Neural cell (in vitro differentiated cells): ENCODE results near the gene METRN. TPM values are rescaled to one million over a fixed set of nuclear protein-coding genes. Genes with fewer than 3 reads are reported as not detected.
A peak's percentile ranks its signal among the peaks of the same experiment; 100 is the strongest.
"Not testable (repeated sequence)": the region's sequence is repeated elsewhere in the genome, so short reads cannot be mapped to it uniquely, and the experiment has no call there.

Experiments
- H2AFZ ChIP-seq: fragments of 200-600, 300-800 bp; sonication (generic), shearing (Covaris generic); 2 replicates; pipeline ENCODE4 v1.6.0; 2014; ENCODE audit warnings: low read depth, mild to moderate bottlenecking, antibody characterized with exemption, low read length, moderate library complexity
- H3F3A ChIP-seq: fragments of 200-600 bp; shearing (Covaris generic); 2 replicates; pipeline ENCODE4 v1.6.1; 2016; ENCODE audit warnings: mild to moderate bottlenecking, moderate library complexity, mixed read lengths, antibody characterized with exemption, low read length; ENCODE audit not compliant: insufficient read depth, poor library complexity, severe bottlenecking
- H3K27ac ChIP-seq: fragments of 200-600, 300-800 bp; sonication (generic), shearing (Covaris generic); 2 replicates; pipeline ENCODE4 v1.5.1; 2014; ENCODE audit warnings: mild to moderate bottlenecking, low read length, moderate library complexity
- H3K27me3 ChIP-seq: fragments of 300-800, 200-600 bp; sonication (generic), shearing (Covaris generic); 2 replicates; pipeline ENCODE4 v1.6.0; 2014; ENCODE audit warnings: mild to moderate bottlenecking, low read depth, low read length, moderate library complexity; ENCODE audit not compliant: insufficient read depth
- H3K36me3 ChIP-seq: fragments of 300-800, 200-600 bp; sonication (generic), shearing (Covaris generic); 2 replicates; pipeline ENCODE4 v1.5.1; 2014; ENCODE audit warnings: mild to moderate bottlenecking, antibody characterized with exemption, low read length, moderate library complexity; ENCODE audit not compliant: insufficient read depth
- H3K4me2 ChIP-seq: fragments of 300-800, 200-600 bp; sonication (generic), shearing (Covaris generic); 2 replicates; pipeline ENCODE4 v1.6.0; 2014; ENCODE audit warnings: mild to moderate bottlenecking, low read length
- H3K4me3 ChIP-seq: fragments of 300-800, 200-600 bp; sonication (generic), shearing (Covaris generic); 2 replicates; pipeline ENCODE4 v1.5.1; 2014; ENCODE audit warnings: mild to moderate bottlenecking, low read length, moderate library complexity
- H3K79me2 ChIP-seq: fragments of 200-600 bp; shearing (Covaris generic); replicated peaks from 2 replicates; pipeline ENCODE4 v1.6.0; 2014; ENCODE audit warnings: mild to moderate bottlenecking, low read length, moderate library complexity; ENCODE audit not compliant: insufficient read depth
- H3K9ac ChIP-seq: fragments of 300-800, 200-600 bp; sonication (generic), shearing (Covaris generic); 2 replicates; pipeline ENCODE4 v1.6.1; 2016; ENCODE audit warnings: mild to moderate bottlenecking, low read length, mixed read lengths
- H3K9me2 ChIP-seq: fragments of 200-600 bp; shearing (Covaris generic); 2 replicates; pipeline ENCODE4 v1.6.1; 2016; ENCODE audit warnings: mild to moderate bottlenecking, low read length, mixed read lengths; ENCODE audit not compliant: insufficient read depth
- H3K9me3 ChIP-seq: fragments of 200-600, 300-800 bp; sonication (generic), shearing (Covaris generic); 2 replicates; pipeline ENCODE4 v1.6.1; 2016; ENCODE audit warnings: mild to moderate bottlenecking, mixed run types, low read length, moderate library complexity, mixed read lengths
- H4K20me1 ChIP-seq: fragments of 200-600 bp; shearing (Covaris generic); 2 replicates; pipeline ENCODE4 v1.6.1; 2016; ENCODE audit warnings: mild to moderate bottlenecking, mixed run types; ENCODE audit not compliant: insufficient read depth
- MXI1 ChIP-seq: fragments of 450-650 bp; conservative IDR thresholded peaks from 2 replicates; pipeline ENCODE4 v1.6.1; 2014; ENCODE audit warnings: antibody characterized with exemption, mild to moderate bottlenecking; ENCODE audit not compliant: poor library complexity, severe bottlenecking
- POLR2AphosphoS5 ChIP-seq: IDR thresholded peaks from 2 replicates; pipeline ENCODE4 v1.6.1; 2012
- RAD21 ChIP-seq: fragments of 450-650 bp; conservative IDR thresholded peaks from 2 replicates; pipeline ENCODE4 v1.6.1; 2014; ENCODE audit warnings: antibody characterized with exemption, mild to moderate bottlenecking, moderate library complexity
- TAF1 ChIP-seq: IDR thresholded peaks from 2 replicates; pipeline ENCODE4 v1.6.1; 2012; ENCODE audit warnings: low read depth
- polyA plus RNA-seq: library from polyadenylated mRNA; depleted of rRNA; stranded (reverse); fragments of >200 nt; gene quantifications from 2 replicates; pipeline ENCODE4 v1.2.3, GENCODE V29; 2014
- TF ChIP-seq, protein P1 (sequence below): fragments of 450-650 bp; IDR thresholded peaks from 2 replicates; pipeline ENCODE4 v1.5.1; 2014; ENCODE audit warnings: antibody characterized with exemption, mild to moderate bottlenecking, moderate library complexity; ENCODE audit not compliant: poor library complexity, severe bottlenecking

The METRN gene
- polyA plus RNA-seq, 1 donor from 2014 or later: 37.6 TPM

DNA sequence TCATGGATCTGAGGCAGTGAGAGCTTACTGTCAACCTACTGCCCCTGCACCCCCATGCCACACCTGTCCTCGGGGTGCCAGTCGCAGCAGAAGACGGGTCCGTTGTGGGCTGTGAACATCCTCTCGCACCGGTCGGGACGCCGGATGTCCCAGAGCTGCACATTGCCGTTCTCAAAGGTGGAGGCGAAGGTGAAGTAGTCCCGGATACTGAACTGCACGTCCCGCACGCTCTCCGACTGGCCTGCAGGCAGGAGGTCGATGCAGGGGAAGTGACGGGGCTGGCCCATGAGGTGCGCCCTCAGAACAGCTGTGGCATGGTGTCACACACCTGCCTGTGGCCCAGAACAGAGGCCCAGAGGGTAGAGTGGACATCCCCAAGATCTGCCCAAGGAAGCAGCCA, 27.4 kb upstream of the METRN start:
- no peak overlapping the region for H3K4me3 ChIP-seq

DNA sequence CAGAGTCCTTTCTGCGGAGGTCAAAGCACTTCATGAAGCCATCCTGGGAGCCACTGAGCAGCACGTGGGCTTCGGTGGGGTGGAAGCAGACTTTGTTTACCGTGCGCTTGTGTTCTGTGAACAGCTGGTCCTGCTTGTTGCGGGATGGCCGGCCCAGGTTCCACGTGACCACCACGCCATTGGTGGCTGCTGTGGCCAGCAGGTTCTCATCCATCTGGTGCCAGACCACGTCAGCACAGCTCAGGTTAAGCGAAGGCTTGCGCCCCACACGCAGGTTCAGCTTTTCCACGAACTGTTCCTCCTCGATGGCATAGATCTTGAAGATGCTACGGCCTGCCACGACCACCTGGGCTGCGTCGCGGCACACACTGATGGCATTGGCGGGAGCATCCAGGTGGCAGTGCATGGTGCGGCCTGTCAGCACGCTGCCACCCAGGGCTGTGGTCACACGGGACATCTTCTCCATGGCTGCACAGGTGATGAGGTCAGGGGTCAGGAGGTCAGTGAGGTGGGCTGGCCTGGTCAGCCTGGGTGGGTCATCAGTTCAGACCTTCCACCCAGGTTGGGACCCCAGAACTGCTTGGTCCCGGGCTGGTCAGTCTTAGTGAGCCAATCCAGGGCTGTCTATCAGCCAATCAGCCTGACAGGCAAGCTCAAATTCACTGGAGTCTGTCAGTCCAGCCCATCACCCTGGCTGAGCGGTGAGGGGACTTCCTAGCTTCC, 25.6 kb upstream of the METRN start:
- Histone ChIP-seq H3K27ac (peak overlapping the region; percentile 55), H3K36me3 (no peaks in the 10 kb centered on the region), H4K20me1 (no peaks in the 10 kb centered on the region), H3K4me2 (peak overlapping the region; percentile 98), H3K4me3 (peak overlapping the region; percentile 91), H3K27me3 (peaks cover 2% of the 10 kb centered on the region), H3K9ac (peak overlapping the region; percentile 85), H3K9me2 (no peaks in the 10 kb centered on the region), H3K9me3 (no peaks in the 10 kb centered on the region), H3K79me2 (peaks cover 6% of the 10 kb centered on the region), H2AFZ (no peak overlapping the region), H3F3A (no peaks in the 10 kb centered on the region)
- TF ChIP-seq RAD21 (no peak), MXI1 (no peak)

More for the DNA sequence above, 27.4 kb upstream of the METRN start:
- no peaks in the 10 kb centered on the region for H3K9me2 ChIP-seq
- H3K4me2 ChIP-seq: no peak overlapping the region
- no peaks in the 10 kb centered on the region for H3F3A ChIP-seq
- no peak for TF ChIP-seq TAF1
- H3K27me3 ChIP-seq: no peaks in the 10 kb centered on the region
- H3K9me3 ChIP-seq: no peaks in the 10 kb centered on the region
- no peaks in the 10 kb centered on the region for H3K36me3 ChIP-seq
- no peak overlapping the region for H3K27ac ChIP-seq
- H2AFZ ChIP-seq: no peak overlapping the region
- H4K20me1 ChIP-seq: no peaks in the 10 kb centered on the region
- no peak overlapping the region for H3K9ac ChIP-seq
- peaks cover 11% of the 10 kb centered on the region for H3K79me2 ChIP-seq

DNA sequence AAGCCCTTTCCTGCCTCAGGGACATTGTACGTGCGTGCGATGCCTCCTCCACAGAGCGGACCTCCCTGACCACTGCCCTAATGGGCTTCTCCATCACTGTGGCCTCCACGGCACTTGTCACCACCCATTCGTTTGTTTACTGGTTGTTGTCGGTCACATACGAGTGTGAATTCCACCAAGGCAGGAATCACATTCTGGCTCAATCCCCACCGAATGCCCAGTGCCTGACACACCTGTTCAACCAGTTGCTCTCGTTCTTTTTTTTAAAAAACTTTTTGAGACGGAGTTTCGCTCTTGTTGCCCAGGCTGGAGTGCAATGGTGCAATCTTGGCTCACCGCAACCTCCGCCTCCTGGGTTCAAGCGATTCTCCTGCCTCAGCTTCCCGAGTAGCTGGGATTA, 23.7 kb upstream of the METRN start:
- not testable (repeated sequence) for H3F3A ChIP-seq, H3K36me3 ChIP-seq, H2AFZ ChIP-seq, H3K9ac ChIP-seq, H3K9me2 ChIP-seq, H3K27ac ChIP-seq, H3K4me2 ChIP-seq, H3K4me3 ChIP-seq, H3K9me3 ChIP-seq, H4K20me1 ChIP-seq, H3K79me2 ChIP-seq
- H3K27me3 ChIP-seq: peaks cover 19% of the 10 kb centered on the region

DNA sequence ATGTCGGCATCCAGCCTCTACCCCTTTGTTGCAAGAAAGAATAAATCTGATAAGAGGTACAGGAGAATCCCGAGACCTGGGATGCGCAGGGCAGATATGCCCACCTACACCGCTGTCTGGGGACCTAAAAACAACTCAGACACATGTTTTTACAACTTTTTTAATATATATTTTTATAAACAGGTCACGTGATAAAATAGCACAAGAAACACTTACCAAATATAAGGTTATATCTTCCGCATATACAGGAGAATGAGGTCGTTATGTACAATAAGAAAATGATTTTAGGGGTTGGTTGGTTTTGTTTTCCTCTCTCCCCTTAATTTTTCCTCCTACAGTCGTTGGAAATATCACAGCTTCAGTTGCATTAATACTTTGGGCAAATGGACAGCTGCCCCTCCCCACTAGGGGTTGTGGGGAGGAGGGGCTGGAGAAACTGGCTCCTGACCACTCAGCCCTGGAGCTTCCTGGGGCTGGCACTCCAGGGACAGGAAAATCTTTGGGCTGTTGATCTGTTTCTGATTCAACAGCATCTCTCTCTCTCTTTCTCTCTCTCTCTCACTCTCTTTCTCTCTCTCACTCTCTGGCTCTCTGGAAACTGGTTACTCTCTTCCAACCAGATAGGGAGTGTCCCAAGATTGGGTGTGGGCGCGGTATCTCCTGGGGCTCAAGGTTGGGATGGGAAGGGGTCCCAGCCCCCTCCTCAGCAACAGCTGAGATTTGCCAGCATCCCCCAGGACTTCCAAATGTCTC, 22.4 kb upstream of the METRN start:
- Histone ChIP-seq H3F3A (no peaks in the 10 kb centered on the region), H4K20me1 (peaks cover 3% of the 10 kb centered on the region), H3K79me2 (peaks cover 6% of the 10 kb centered on the region), H3K9me2 (no peaks in the 10 kb centered on the region), H3K4me2 (no peak overlapping the region), H3K9ac (no peak overlapping the region), H3K27ac (no peak overlapping the region), H3K27me3 (peaks cover 21% of the 10 kb centered on the region), H3K36me3 (no peaks in the 10 kb centered on the region), H3K9me3 (no peaks in the 10 kb centered on the region), H2AFZ (no peak overlapping the region), H3K4me3 (no peak overlapping the region)
- TF ChIP-seq, protein P1, sequence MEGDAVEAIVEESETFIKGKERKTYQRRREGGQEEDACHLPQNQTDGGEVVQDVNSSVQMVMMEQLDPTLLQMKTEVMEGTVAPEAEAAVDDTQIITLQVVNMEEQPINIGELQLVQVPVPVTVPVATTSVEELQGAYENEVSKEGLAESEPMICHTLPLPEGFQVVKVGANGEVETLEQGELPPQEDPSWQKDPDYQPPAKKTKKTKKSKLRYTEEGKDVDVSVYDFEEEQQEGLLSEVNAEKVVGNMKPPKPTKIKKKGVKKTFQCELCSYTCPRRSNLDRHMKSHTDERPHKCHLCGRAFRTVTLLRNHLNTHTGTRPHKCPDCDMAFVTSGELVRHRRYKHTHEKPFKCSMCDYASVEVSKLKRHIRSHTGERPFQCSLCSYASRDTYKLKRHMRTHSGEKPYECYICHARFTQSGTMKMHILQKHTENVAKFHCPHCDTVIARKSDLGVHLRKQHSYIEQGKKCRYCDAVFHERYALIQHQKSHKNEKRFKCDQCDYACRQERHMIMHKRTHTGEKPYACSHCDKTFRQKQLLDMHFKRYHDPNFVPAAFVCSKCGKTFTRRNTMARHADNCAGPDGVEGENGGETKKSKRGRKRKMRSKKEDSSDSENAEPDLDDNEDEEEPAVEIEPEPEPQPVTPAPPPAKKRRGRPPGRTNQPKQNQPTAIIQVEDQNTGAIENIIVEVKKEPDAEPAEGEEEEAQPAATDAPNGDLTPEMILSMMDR: no peak
- no peak for TF ChIP-seq MXI1
- TF ChIP-seq POLR2AphosphoS5: no peak
